Prostate gland (tissue), 2 donors: Measurements from ENCODE around the gene ZNF594.

Experiments used
- CTCF ChIP-seq, 4 experiments: fragments of 200-600 bp in 2 of 4; fragments of 450-650 bp in 2 of 4; sonication (generic) in 2 of 4; IDR thresholded peaks; 1 replicate in 3 of 4; 2 replicates in 1 of 4; pipeline ENCODE4 v1.5.1; 2016 to 2019; ENCODE audit warnings: antibody characterized with exemption in 4 of 4, mild to moderate bottlenecking in 2 of 4, moderate library complexity in 2 of 4
- POLR2A ChIP-seq: fragments of 450-650 bp; IDR thresholded peaks from one replicate; pipeline ENCODE4 v1.6.1; 2016; ENCODE audit warnings: antibody characterized with exemption, mild to moderate bottlenecking
- POLR2AphosphoS5 ChIP-seq: sonication (generic); formaldehyde crosslinking; IDR thresholded peaks from one replicate; pipeline ENCODE4 v1.6.1; 2017; ENCODE audit warnings: antibody characterized with exemption

- TF ChIP-seq CTCF (IDR thresholded peaks at IDR 0.05): no peak
- TF ChIP-seq POLR2A: no peak
- TF ChIP-seq POLR2AphosphoS5: no peak
These were observed 58.4 kb downstream of the ZNF594 start for GRCh38 chr17:5133311-5133710.
